GM21737 (cell line): Measurements from ENCODE around the gene CDH13.

Experiments used
- ATAC-seq: cut with Tn5 transposase; IDR thresholded peaks from one replicate; pipeline ENCODE4 v1.9.1; 2021; ENCODE audit warnings: mild to moderate bottlenecking, moderate library complexity; ENCODE audit not compliant: unreplicated experiment

Gene CDH13

DNA sequence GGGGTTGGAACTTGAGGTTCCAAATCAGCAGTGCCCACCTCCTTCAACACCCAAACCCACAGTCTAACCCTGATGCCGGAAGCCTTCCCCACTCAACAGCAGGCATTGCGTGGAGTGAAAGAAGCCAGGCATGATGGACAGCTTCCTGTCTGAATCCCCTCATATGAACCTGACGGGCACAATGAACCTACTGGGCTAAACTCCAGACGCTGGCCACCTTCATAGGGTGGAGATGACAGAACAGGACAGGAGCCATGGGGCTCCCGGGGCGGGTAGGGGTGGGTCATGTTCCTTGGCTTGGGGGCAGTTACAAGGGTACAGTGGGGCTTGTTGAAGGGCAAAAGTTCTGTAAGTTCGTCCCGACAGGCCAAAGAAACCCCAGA lies 1180.5 kb downstream of the CDH13 start:
- no peak for ATAC-seq

DNA sequence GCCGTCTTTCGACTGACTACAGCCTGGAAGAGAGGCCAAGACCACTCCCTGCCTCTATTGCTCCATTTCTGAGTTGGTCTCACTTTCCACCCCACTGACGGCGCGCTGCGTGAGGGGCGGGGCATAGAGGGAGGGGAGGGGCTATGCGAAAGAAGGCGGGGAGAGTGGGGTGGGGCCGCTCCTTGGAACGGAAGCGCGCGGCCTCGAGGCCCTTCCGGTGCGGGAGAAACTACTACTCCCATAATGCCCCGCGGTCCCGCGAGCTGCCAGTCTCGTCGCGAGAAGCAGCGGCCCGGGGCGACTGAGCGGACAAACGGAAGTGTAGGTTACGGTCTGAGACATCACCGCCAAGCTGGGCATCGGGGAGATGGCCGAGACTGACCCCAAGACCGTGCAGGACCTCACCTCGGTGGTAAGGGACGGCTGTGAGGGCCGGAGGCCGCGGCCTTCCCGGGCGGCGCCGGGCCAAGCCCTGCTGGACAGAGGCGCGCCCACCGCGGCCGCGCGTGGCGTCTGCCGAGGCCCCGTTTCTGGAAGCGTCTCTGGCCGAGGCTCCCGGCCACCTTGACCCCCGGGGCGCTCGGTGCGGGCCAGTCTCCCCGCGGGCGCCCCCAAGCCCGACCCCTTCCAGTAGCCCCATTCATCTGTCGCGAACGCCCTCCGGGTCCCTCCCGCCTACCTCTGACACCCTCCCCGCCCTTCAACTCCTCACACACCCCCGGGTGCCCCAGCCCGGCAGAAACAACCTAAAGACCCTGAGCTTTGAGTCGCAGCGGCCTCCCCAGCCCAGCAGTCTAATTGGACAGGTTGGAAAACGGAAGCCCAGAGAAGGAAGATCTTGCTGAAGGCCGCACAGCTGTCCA lies 1181.2 kb downstream of the CDH13 start, which contains the start of gene HSBP1:
HSBP1 (plus strand) TSS at position 269 of the 863 bp plus-strand sequence; CDS start at position 368, 99 bp downstream.
- peak; percentile 97 for ATAC-seq

DNA sequence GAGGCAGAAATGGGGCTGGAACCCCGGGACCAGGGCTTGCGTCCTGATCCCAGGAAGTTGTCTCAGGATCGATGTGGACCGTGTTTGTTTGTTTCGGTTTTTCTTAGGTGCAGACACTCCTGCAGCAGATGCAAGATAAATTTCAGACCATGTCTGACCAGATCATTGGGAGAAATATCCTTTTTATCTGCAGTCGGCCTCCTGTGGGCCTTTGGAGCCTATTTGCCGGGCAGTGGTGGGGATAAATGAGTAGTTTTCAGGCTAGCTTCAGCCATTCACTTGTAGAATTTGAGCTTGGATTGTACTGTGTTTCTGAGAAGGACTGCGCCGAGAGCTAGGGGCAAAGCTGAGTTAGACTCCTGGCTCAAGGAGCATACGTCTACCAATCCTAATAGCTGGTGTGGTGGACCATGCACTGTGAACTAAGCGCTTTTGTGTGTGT lies 1181.8 kb downstream of the CDH13 start:
- ATAC-seq: no peak

DNA sequence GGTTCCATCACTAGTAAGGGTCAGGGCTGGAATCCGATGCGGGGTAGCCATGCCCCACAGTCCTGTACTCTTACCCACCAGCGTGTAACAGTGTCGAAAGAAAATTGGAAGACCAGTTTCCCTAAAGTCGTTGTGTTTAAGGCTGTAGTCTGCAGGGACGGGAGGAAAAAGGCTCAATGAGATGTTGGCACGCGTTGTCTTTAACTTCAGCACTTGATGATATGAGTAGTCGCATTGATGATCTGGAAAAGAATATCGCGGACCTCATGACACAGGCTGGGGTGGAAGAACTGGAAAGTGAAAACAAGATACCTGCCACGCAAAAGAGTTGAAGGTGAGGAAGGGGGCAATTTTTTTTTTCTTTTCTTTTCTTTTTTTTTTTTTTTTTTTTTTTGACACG lies 1182.3 kb downstream of the CDH13 start:
- ATAC-seq: no peak

DNA sequence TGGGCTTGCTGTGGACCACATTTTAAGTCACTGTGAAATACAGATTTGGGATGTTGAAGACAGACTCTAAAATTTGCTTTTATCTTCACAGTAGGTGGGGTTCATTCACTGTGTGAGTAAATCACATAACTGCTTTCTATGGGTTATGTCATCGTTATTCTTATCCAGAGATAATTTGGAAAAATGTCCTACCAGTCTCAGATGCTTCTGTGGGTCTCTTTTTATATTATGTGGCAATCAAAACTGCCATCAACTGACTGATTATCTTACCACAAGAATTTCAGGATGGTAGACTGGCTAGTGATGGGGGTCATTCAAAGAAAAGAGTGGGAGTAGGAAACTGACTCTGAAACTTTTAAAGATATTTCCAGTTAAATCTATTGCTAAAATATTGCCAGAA lies 1184.1 kb downstream of the CDH13 start:
- no peak for ATAC-seq

DNA sequence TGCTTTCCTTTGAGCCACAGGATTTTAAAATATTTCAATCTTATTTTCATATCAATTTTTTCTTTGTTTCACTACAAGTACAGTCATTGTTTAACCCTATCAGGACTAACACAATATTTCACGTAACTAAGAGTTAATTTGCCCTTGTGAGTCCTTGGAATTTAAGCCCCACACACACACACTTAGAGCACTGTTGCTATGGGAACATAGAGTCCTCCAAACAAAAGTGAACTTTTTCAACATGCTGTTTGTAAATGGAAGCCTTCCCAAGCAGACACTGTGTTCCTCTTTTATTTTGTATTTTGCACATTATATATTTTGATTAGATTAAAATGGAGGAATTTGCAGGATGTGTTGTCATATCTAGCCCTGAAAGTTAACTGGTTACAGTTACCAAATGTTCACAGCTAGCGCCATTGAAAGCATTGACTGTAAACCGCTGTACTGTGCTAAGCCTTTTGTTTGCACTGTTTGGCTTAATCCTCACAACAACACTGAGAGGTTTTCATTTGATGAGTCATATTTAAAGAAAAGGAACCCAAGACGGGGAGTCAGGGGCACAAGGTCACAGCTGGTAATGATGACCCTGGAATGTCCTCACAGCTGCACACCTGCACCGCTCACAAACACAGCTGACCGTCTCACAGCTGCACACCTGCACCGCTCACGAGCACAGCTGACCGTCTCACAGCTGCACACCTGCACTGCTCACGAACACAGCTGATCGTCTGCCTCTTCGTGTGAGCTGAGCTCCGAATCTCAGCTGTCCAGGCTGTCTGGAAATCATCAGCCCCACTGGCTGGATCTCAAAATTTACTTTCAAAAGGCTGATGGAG lies 1187.3 kb downstream of the CDH13 start:
- no peak for ATAC-seq

DNA sequence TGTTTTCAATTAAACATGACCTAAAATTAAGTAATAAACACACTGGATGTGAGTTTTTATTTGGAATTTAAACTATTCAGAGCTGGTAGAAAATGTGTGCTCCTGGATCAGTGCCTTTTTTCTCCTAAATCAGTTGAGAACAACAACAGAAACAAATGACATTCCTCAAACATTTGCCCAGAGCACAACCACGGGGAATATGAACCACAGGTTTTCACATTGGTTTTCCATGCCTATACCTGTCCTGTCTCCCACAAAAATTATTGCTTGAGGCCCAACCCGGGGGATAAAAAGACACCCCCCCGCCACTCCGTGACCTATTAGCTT lies 1187.9 kb downstream of the CDH13 start:
- no peak for ATAC-seq

DNA sequence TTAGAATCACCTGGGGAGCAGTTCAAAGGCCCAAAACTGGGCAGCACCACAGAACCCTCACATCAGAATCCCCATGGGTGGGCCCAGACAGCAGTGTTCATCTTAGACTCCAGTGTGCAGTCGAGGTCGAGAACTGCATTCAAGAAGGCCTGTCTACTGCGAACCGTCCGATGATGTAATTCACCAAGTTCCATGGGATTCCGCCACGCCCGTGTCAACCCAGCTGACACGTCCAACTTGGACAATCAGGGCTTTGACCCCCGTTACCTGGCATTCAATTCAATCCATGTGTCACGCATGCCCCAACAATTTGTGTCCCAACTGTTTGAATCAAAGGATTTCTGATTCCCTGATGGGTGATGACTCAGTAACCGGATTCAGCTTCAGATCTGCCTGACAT lies 1190.3 kb downstream of the CDH13 start:
- no peak for ATAC-seq

DNA sequence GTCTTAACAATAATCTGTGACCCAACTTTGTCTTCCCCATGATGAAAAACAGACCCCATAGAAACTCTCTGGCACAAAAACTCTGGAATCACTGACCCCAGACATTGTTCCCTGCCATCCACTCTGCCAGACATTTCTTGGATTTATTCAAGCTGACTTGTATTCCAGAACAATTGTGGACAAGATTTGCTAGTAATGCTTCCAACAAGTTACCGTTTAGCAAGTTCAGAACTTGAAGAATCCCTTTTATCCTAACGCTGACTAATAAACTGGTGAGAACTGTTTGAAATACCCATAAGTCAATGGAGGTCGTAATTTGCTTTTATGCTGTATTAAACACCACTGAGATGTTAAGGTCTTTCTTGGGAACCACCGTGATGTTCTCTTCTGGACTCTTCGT lies 1191.5 kb downstream of the CDH13 start:
- ATAC-seq: no peak

DNA sequence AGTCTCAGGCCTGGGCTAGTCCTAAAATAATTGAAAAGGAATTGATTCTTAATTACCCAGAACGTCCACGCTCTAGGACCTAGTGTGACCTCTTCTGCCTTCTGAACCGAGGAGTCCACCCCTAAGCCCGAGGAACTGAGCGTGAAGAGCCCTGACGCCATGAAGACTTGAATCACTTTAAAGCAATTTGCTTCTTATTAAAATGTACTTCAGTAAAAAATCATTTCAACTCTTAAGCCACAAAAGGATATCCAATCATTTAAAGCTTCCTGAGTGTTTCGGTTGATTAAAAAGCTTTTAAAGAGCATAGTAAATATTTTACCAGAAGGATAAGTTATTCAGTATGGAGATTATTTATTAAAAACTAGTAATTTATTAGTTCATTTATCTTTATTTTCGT lies 1192.6 kb downstream of the CDH13 start:
- no peak for ATAC-seq

DNA sequence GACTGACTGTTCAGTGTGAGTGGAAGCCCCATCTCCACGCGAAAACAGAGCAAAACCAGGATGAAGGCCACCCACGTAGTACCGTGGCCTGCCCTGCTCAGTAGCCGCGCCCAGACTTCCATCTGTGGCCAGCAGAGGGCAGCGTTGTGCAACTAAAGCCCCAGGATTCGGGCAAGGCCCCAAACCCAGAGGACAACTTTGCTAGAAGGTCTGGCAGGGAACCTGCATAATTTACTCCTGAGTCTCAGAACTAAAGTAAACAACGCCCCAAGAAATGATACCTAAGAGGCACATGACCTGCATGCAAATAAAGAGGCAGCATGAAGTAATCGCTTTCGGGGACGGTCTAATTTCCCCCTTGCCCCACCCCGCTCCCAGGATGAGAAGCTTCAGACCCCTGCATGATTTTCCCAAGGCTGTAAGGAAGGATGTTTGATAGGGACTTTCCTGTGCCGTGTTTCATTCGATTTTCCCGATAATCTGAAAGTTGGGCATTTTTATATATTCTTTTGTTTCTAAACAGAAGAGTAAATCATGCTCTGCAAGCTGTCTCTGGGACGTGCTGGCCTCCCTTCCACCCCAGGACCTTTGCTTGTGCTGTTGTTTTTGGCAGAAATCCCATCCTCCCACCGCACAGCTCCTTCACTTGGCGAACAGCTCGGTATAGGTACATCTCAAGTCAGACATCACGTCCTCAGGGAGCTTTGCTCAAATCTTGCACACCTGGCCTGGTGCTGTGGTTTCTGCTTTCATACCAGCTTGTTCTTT lies 1199.6 kb downstream of the CDH13 start:
- ATAC-seq: peak; percentile 72

DNA sequence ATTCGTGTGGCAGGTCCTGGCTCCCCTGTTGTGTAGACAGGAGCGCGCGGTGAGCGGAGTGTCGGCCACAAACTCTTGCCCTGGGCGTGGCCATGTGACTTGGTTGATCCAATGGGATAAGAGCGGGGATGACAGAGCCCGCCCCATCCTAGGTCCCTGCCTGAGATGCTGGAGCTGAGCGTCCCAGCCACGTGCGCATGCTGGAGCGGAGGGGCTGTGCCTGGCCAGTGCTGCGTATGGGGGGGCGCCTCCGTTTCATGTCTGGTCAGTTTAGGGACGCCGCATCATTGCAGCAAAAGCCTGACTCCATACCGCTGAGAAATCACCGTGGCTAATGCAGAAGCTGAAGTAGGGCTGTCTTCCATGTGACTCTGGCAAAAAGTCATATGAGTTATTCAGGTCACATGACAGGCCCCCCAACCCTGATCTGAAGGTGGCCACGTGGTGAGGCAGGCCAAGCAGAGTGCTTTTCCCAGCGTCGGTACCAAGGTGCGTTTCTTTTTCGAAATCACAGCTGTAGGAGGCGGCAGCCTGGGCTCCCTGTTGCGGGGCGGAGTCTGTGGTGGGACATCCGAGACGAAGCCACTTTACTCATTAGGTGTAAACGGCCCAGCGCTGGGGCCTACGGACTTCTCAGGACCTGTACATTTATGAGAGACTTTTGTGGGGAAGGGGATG lies 1203.5 kb downstream of the CDH13 start:
- no peak for ATAC-seq

DNA sequence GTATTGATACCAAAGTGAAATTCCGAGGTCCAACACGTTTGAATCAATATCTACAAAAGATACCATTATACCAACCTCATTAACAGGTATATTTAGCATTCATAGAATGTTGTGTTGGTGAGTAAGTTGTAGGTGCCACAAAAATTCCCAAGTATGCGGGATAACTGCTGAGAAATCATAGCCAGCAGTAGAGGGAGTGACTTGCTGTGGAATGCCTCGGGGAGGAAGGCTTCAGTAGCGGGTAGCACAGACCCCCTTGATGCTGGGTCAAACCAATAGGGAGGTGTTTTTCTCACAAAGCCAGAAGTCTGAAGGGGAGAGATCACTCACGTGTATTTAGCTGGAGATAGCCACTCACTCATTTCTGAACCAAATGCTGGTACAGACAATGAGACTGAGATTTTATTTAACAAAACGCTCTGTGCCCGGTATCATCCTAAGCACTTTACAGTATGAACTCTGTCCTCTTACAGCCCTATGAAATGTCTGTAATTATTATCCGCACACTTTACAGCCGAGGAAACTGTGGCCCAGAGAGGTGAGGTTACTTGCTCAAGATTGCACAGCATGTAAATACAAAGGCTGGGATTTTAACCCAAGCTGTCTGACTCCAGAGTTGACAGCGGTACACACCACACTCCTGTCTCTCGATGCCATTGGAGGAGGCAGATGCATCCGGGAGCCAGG lies 1204.1 kb downstream of the CDH13 start:
- ATAC-seq: no peak

DNA sequence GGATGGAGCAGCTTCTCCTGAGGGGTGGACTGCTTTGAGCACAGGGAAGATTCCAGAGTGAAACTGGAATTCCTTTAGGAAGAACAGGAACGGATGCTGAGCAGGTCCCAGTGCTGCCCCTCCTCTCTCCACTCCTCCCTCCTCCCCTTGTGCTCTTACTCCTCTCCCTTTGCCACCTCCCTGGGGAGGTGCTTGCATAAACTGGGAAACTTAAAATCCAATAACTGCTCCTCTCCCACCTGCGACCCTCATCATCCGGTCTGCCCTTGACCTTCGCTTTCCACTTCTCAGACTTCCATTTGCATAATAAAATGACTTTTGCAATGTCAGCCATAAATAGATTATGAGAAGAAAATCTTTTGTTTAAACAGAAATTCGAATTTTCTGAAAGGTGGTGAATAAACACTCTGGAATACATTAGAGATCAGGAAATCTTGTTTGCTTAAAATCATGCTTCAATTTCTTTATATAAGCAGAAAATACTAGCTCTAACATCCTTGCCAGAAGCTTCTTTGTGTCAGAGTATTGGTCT lies 1204.8 kb downstream of the CDH13 start:
- no peak for ATAC-seq

DNA sequence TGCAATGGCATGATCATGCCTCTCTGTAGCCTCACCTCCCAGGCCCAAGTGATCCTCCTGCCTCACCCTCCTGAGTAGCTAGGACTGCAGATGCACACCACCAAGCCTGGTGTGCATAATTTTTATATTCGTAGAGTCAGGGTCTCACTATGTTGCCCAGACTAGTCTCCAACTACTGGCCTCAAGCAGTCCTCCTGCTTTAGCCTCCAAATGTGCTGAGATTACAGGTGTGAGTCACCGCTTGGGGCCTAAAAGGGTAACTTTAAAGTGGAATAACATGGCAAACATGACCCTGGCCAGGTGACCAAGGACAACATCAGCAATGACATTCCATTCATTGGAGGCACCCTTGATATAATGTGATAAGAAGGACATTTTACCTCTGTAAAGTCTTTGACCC lies 1207.2 kb downstream of the CDH13 start:
- no peak for ATAC-seq

DNA sequence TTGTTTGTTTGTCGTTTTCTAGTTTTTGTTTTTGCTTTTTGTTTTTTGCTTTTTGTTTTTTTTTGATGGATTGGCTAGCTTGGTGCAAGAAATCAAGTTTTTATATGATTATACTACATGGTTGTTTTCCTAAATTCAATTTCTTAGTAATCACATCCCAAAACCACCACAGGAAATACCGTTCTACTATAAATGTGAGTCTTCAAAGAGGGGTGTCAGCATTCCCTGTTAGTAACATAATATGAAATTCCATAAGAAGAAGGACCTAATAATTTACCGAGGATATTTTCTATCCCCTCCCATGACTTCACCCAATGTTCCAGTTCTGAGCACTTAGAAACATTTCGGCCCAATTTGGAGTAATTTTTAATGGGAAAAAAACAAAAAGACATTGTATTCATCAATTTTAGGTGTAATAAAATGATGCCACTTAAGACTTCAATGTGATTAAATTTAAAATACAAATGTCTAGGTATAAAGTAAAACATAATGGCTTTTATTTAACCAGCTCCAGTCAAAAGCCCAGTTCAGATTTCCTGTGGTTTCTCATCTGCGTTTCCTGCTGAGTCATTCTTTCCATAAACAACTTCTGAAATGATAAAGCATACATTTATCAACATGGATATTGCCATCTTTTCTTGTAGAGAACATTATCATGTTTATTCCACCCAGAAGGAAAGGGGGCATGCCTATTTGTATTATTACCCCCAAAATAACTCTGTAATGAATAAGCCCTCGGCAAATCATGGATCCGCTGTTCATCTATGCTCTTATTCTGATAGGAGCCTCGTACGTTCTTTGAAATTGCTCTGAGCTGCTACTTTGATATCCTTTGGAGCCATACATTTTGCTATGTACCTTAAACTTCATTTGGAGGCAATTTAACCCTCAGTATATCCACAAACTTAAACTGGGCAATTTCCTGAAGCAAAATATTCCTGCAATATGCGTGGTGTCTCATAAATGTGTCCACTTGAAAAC lies 1209.1 kb downstream of the CDH13 start:
- no peak for ATAC-seq

DNA sequence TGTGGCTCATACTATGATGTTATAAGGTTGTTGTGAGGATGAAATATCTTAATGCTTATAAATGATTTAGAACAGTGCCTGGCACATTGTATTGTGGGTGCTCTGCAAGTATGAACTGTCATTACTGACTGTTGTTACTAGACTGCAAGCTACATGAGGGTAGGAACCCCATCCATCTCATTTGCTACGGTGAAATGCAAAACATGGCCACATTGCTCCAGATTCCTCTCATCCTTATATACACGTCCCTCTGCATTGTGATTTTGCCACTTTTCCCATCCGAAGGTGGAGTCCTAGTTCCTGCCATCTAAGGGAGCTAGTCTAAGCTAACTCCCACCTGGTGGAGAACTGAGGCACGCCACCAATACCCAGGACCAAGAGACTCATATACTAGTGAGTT lies 1210.8 kb downstream of the CDH13 start:
- no peak for ATAC-seq

DNA sequence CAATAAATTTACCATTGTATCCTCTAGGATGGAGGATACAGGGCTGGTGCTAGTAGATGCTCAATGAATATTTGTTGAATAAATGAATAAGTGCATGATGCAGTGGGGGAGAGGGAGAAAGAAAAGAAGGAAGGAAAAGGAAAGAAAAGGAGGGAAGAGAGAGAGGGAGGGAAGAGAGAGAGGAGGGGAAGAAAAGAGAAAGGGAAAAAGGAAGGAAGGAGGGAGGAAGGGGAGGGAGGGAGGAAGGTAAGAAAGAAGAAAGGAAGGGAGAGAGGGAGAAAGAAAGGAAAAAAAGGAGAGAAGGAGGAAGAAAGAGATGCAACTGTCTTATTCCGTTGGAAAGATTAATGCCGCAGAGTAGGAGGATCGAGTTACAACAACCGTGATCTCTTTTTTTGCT lies 1211.4 kb downstream of the CDH13 start:
- no peak for ATAC-seq

DNA sequence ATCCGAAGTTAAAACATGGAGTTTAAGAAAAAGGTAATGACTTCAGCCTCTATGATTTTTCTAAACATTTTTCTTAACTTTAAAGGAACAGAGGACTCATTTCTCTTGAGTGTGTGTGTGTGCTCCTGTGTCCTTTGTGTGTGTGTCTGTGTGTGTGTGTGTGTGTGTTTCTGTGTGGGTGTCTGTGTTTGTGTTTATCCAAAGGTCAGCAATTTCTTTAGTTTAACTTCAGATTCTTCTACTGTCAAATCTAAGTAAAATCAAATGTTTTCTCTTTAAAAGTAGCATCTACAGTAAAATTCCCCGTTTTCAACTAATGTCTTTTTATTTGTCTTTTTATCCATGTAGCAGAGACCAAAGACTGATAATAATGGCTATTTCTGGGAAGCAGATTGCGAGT lies 1212.8 kb downstream of the CDH13 start:
- ATAC-seq: no peak
